ENCODE measurements around the gene SEL1L2.

The SEL1L2 gene

GRCh38 chr20:13800728-13801134 is 189.7 kb downstream of the SEL1L2 start:
- Histone ChIP-seq H3K4me3 (ENCODE audit: low read length, poor library complexity, severe bottlenecking) (no peak overlapping the region), H3K9me2 (replicated peaks; ENCODE audit: low read depth, low read length) (no peaks in the 10 kb centered on the region), H3K36me3 (ENCODE audit: insufficient read depth, low read length) (peaks cover 79% of the 10 kb centered on the region), H3K9me3 (ENCODE audit: insufficient read depth, low read depth, low read length) (no peaks in the 10 kb centered on the region), H3K4me1 (ENCODE audit: insufficient read depth, low read length, poor library complexity, severe bottlenecking) (no peaks in the 10 kb centered on the region), H3K79me2 (ENCODE audit: insufficient read depth, low read length) (no peaks in the 10 kb centered on the region), H4K20me1 (ENCODE audit: insufficient read depth, low read length, poor library complexity, severe bottlenecking) (no peaks in the 10 kb centered on the region), H3K27me3 (ENCODE audit: insufficient read depth, low read length, poor library complexity, severe bottlenecking) (no peaks in the 10 kb centered on the region), H2AFZ (ENCODE audit: low read length) (no peak overlapping the region), H3K9ac (ENCODE audit: low read depth, low read length, poor library complexity, severe bottlenecking) (no peak overlapping the region), H3K4me2 (ENCODE audit: low read depth, low read length, poor library complexity, severe bottlenecking) (no peak overlapping the region), H3F3A (ENCODE audit: low read depth) (no peaks in the 10 kb centered on the region)
- TF ChIP-seq EZH2phosphoT487 (IDR thresholded peaks at IDR 0.05; ENCODE audit: borderline replicate concordance) = no peak
- TF ChIP-seq, protein P1, sequence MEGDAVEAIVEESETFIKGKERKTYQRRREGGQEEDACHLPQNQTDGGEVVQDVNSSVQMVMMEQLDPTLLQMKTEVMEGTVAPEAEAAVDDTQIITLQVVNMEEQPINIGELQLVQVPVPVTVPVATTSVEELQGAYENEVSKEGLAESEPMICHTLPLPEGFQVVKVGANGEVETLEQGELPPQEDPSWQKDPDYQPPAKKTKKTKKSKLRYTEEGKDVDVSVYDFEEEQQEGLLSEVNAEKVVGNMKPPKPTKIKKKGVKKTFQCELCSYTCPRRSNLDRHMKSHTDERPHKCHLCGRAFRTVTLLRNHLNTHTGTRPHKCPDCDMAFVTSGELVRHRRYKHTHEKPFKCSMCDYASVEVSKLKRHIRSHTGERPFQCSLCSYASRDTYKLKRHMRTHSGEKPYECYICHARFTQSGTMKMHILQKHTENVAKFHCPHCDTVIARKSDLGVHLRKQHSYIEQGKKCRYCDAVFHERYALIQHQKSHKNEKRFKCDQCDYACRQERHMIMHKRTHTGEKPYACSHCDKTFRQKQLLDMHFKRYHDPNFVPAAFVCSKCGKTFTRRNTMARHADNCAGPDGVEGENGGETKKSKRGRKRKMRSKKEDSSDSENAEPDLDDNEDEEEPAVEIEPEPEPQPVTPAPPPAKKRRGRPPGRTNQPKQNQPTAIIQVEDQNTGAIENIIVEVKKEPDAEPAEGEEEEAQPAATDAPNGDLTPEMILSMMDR (conservative IDR thresholded peaks at IDR 0.05; ENCODE audit: low read length) = no peak

DNA sequence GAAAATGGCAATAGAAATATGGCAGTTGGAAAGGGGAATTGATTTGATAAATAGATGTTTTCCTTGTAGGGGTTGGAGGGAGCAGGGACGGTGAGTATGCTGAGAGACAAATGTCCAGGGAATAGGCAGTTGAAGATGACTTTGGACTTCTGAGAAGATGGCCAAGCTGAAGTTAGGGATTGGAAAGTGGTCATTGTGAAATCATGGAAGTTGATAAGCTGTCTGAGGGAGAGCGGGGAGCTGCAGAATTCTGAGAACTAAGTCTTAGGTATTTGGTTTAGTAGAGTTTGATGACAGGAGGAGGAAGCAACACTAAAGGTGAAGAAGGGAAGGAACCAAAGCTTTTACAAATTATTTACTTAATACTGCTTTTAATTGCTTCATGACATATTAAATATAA is 190.4 kb downstream of the SEL1L2 start:
- Histone ChIP-seq H3K36me3 (ENCODE audit: insufficient read depth, low read length) (peaks cover 85% of the 10 kb centered on the region), H4K20me1 (ENCODE audit: insufficient read depth, low read length, poor library complexity, severe bottlenecking) (no peaks in the 10 kb centered on the region)

More for the DNA sequence above, 190.4 kb downstream of the SEL1L2 start:
- H3K4me3 ChIP-seq (ENCODE audit: low read length, poor library complexity, severe bottlenecking) = no peak overlapping the region
- no peaks in the 10 kb centered on the region for H3K79me2 ChIP-seq (ENCODE audit: insufficient read depth, low read length)
- H3K4me1 ChIP-seq (ENCODE audit: insufficient read depth, low read length, poor library complexity, severe bottlenecking) = no peaks in the 10 kb centered on the region
- H3K9me2 ChIP-seq (replicated peaks; ENCODE audit: low read depth, low read length) = no peaks in the 10 kb centered on the region
- H2AFZ ChIP-seq (ENCODE audit: low read length) = no peak overlapping the region
- H3K9me3 ChIP-seq (ENCODE audit: insufficient read depth, low read depth, low read length) = no peaks in the 10 kb centered on the region
- no peak for TF ChIP-seq EZH2phosphoT487 (IDR thresholded peaks at IDR 0.05; ENCODE audit: borderline replicate concordance)
- TF ChIP-seq, protein P1 (conservative IDR thresholded peaks at IDR 0.05; ENCODE audit: low read length) = no peak
- no peak overlapping the region for H3K9ac ChIP-seq (ENCODE audit: low read depth, low read length, poor library complexity, severe bottlenecking)
- H3F3A ChIP-seq (ENCODE audit: low read depth) = no peaks in the 10 kb centered on the region
- H3K4me2 ChIP-seq (ENCODE audit: low read depth, low read length, poor library complexity, severe bottlenecking) = no peak overlapping the region
- H3K27me3 ChIP-seq (ENCODE audit: insufficient read depth, low read length, poor library complexity, severe bottlenecking) = no peaks in the 10 kb centered on the region
